ENCODE measurements around the gene MIF4GD. TPM values are rescaled to one million over a fixed set of nuclear protein-coding genes. Genes with fewer than 3 reads are reported as not detected.
A peak's percentile ranks its signal among the peaks of the same experiment; 100 is the strongest.

Gene MIF4GD
- total RNA-seq, 1 donor, result 8.7 TPM

GRCh38 chr17:75289832-75290337, 18.9 kb upstream of the MIF4GD start:
- H3K79me2 ChIP-seq (ENCODE audit: insufficient read depth, low read length), result peaks cover 7% of the 10 kb centered on the region
- no peak for DNase-seq (ENCODE audit: insufficient read length, low spot score, missing footprints)
- peak; percentile 41 for TF ChIP-seq CTCF (IDR thresholded peaks at IDR 0.05; ENCODE audit: extremely low read depth, low read depth, low read length)
- no peaks in the 10 kb centered on the region for H3K9me3 ChIP-seq (ENCODE audit: low read depth, low read length)
- H3K27me3 ChIP-seq (ENCODE audit: insufficient read depth, low read length), result no peaks in the 10 kb centered on the region
- H3K4me2 ChIP-seq (ENCODE audit: insufficient read depth, low read length), result peak overlapping the region; percentile 100
- peak overlapping the region; percentile 84 for H3K4me3 ChIP-seq (ENCODE audit: insufficient read depth, low read length)
- no peaks in the 10 kb centered on the region for H3K4me1 ChIP-seq (ENCODE audit: insufficient read depth, low read length)
- no peaks in the 10 kb centered on the region for H4K20me1 ChIP-seq (ENCODE audit: insufficient read depth, low read length)
- no peaks in the 10 kb centered on the region for H3K36me3 ChIP-seq (ENCODE audit: insufficient read depth, low read length)
- peak overlapping the region; percentile 97 for H2AFZ ChIP-seq (ENCODE audit: low read length)
- H3K27ac ChIP-seq (ENCODE audit: low read depth, low read length), result peak overlapping the region; percentile 97

GRCh38 chr17:75289115-75289831, 18.2 kb upstream of the MIF4GD start, which contains the start of gene SLC25A19:
Gene SLC25A19 (minus strand): TSS chr17:75289433. CDS start chr17:75286764, 2,669 bp downstream.
- H3K4me1 ChIP-seq (ENCODE audit: insufficient read depth, low read length), result no peaks in the 10 kb centered on the region
- H3K4me2 ChIP-seq (ENCODE audit: insufficient read depth, low read length), result peak within 1 kb of the TSS; percentile 100
- H3K27ac ChIP-seq (ENCODE audit: low read depth, low read length), result peak within 1 kb of the TSS; percentile 97
- H3K36me3 ChIP-seq (ENCODE audit: insufficient read depth, low read length), result no peaks in the 10 kb centered on the region
- H3K4me3 ChIP-seq (ENCODE audit: insufficient read depth, low read length), result peak within 1 kb of the TSS; percentile 84
- DNase-seq (ENCODE audit: insufficient read length, low spot score, missing footprints), result peak; percentile 100
- no peaks in the 10 kb centered on the region for H4K20me1 ChIP-seq (ENCODE audit: insufficient read depth, low read length)
- H3K27me3 ChIP-seq (ENCODE audit: insufficient read depth, low read length), result no peaks in the 10 kb centered on the region
- H3K9me3 ChIP-seq (ENCODE audit: low read depth, low read length), result no peaks in the 10 kb centered on the region
- peaks cover 7% of the 10 kb centered on the region for H3K79me2 ChIP-seq (ENCODE audit: insufficient read depth, low read length)
- TF ChIP-seq CTCF (IDR thresholded peaks at IDR 0.05; ENCODE audit: extremely low read depth, low read depth, low read length), result no peak
- H2AFZ ChIP-seq (ENCODE audit: low read length), result peak within 1 kb of the TSS; percentile 98

GRCh38 chr17:75288770-75289114, 17.7 kb upstream of the MIF4GD start:
- H3K27ac ChIP-seq (ENCODE audit: low read depth, low read length), result peak overlapping the region; percentile 61

More at GRCh38 chr17:75288770-75289114, 17.7 kb upstream of the MIF4GD start:
- no peaks in the 10 kb centered on the region for H4K20me1 ChIP-seq (ENCODE audit: insufficient read depth, low read length)
- no peak for DNase-seq (ENCODE audit: insufficient read length, low spot score, missing footprints)
- H3K79me2 ChIP-seq (ENCODE audit: insufficient read depth, low read length), result peaks cover 7% of the 10 kb centered on the region
- H2AFZ ChIP-seq (ENCODE audit: low read length), result peak overlapping the region; percentile 98
- H3K36me3 ChIP-seq (ENCODE audit: insufficient read depth, low read length), result no peaks in the 10 kb centered on the region
- no peak for TF ChIP-seq CTCF (IDR thresholded peaks at IDR 0.05; ENCODE audit: extremely low read depth, low read depth, low read length)
- H3K4me2 ChIP-seq (ENCODE audit: insufficient read depth, low read length), result peak overlapping the region; percentile 100
- H3K9me3 ChIP-seq (ENCODE audit: low read depth, low read length), result no peaks in the 10 kb centered on the region
- H3K27me3 ChIP-seq (ENCODE audit: insufficient read depth, low read length), result no peaks in the 10 kb centered on the region
- H3K4me1 ChIP-seq (ENCODE audit: insufficient read depth, low read length), result no peaks in the 10 kb centered on the region
- H3K4me3 ChIP-seq (ENCODE audit: insufficient read depth, low read length), result peak overlapping the region; percentile 84

Measured in osteoblast (primary cell).